Fibroblast of lung (primary cell): ENCODE measurements around the gene SIK3.

Experiments
- CTCF ChIP-seq, 2 donors: IDR thresholded peaks in 1 of 2; conservative IDR thresholded peaks in 1 of 2; 1 replicate in 1 of 2; 2 replicates in 1 of 2; pipeline ENCODE4 v1.5.1; 2011 to 2012; ENCODE audit warnings: low read length in 2 of 2, control low read depth in 1 of 2, inconsistent platforms in 1 of 2, low read depth in 1 of 2, mild to moderate bottlenecking in 1 of 2
- EZH2 ChIP-seq: IDR thresholded peaks from 2 replicates; pipeline ENCODE4 v1.5.1; 2012; ENCODE audit warnings: low read length, control low read depth, mild to moderate bottlenecking; ENCODE audit errors: missing control alignments

- TF ChIP-seq EZH2 (no peak), CTCF (conservative IDR thresholded peaks at IDR 0.05 in 1 of 2, IDR thresholded peaks at IDR 0.05 in 1 of 2; ENCODE audit: low read depth in 1 of 2, low read length in 2 of 2) (no peak)
Measured at GRCh38 chr11:117128289-117128688, 30.1 kb upstream of the SIK3 start.
